Middle frontal gyrus (tissue), 1 donor: ENCODE results near the gene HMHB1.
"Not testable (repeated sequence)": the region's sequence is repeated elsewhere in the genome, so short reads cannot be mapped to it uniquely, and the experiment has no call there.

Experiments used
- DNase-seq: peaks from one replicate; pipeline ENCODE4 v3.0.0-alpha.2; 2015; ENCODE audit warnings: low spot score; ENCODE audit errors: extremely low spot score

The HMHB1 gene

DNA sequence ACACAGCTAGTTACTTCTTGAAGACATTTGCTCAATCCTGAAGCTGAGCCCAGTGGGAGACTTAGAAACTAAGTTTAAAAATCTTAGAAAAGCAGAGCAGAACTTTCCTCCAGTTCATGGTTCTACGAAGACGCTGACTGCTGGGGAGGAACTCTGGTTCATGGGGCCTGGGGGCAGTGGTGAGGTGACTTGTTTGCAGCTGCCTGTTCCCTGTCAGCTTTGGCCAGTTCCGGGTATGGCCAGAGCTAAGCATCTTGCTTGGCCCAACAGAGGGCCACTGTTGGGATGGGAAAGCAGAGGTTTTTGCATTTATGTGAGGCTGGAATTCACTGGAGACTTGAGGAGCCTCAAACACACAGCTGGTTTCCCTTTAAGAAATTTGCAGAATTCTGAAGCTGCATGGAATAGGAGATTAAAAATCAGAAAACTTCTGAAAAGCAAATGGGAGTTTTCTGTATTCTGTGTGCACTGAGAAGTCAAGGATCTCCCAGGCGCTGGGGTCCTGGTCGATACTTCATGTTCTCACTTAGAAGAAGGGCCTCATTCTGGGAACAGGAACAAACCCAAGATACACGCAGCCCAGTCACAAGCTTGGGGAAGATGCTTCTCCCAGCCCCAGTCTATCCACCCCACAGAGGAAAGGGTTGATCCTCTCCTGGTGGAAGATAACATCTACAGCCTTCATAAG lies 10.6 kb upstream of the HMHB1 start:
- DNase-seq: no peak

DNA sequence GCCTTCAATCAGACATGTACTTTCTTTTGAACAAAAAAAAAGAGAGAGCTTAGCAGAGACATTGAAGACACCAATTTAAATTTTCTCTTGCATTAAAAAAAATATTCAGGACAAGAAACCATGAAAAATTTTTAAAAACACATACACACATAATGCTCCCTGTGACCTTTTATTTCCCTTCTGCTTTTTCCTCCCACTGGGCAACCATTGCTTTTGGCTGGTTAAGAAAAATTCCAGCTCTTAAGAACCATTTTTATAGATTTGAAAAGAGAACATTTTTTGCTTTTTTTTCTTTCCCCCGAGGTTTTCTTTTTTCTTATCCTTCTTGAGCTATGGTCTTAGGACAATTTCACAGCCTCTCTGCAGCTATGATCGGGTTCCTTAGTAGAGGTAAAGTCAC lies 6.1 kb upstream of the HMHB1 start:
- no peak for DNase-seq

DNA sequence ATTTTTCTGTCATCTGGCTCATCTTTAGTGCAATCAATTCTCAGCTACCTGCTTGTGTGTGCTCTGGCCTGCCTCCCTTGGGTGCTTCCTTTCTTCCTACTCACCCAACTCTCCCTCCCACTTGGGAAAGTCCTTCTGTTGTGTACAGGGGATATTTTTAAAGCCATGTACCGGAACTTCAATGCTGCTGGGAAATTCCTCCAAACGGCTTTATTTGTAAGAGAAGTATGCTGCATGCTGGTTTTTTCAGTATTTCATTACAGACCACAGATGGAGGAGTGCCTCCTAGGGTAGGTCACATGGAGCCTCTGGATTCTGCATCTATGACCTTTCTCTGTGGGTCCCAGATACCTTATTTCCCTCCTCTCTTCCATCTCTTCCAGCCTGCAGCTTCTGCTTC lies 5.4 kb upstream of the HMHB1 start:
- no peak for DNase-seq

DNA sequence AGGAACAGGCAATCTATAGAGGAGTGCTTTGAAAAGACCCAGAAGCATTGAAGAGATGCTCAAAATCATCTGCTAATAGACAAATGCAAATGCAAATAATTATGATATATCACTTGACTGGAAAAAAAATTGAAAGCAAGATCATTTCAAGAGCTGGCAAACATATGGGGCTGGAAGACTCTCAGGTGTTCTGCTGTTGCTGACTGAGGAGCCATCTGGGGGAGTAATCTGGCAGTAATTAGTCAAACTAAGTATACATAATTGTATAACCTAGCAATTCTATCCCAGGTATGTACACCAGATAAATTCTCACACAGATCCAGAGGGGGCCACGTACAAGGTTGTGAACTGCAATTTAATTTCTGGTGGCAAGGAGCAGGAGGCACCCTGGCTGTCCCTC lies 4.6 kb upstream of the HMHB1 start:
- no peak for DNase-seq

DNA sequence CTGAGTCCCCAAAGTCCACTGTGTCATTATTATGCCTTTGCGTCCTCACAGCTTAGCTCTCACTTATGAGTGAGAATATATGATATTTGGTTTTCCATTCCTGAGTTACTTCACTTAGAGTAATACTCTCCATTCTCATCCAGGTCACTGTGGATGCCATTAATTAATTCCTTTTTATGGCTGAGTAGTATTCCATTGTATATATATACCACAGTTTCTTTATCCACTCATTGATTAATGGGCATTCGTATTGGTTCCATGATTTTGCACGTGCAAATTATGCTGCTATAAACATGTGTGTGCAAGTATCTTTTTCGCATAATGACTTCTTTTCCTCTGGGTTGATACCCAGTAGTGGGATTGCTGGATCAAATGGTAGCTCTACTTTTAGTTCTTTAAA lies 4.4 kb downstream of the HMHB1 start:
- DNase-seq: not testable (repeated sequence)

DNA sequence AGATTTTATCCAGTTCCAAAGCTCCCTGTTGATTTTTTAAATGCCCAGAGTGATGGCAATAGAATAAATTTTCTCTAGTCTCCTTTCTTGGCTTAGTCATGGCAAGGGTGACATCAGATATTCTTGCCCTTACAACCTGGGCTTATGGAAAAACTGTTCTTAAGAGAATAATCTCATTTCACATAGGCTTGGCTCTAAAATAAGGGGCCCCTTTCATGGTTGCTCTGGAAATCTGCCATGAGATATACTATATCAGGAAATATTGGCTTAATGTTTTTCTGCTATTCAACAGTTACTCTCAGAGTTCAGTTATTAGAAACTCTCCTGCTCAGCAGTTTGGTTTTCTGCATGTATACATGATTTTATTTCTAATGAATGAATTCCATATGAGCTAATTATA lies 7.8 kb downstream of the HMHB1 start:
- no peak for DNase-seq

DNA sequence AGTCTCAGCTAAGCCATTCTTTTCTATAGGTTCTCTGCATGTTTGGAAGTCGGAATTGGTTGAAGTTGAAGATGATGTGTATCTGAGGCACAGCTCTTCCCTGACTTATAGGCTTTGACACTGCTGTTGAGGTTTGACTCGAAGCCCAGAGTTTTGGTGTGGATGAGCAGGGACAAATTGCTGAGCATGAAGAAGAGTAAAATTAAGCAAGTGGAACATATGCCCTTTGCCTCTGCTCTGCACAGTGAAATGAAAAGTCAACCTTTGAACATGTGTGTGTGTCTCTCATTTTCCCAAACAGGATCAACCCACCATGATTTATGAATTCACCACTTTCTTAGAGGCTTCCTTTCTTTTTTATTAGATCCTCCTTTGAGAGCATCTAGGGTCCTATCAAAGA lies 8.5 kb downstream of the HMHB1 start:
- DNase-seq: no peak

DNA sequence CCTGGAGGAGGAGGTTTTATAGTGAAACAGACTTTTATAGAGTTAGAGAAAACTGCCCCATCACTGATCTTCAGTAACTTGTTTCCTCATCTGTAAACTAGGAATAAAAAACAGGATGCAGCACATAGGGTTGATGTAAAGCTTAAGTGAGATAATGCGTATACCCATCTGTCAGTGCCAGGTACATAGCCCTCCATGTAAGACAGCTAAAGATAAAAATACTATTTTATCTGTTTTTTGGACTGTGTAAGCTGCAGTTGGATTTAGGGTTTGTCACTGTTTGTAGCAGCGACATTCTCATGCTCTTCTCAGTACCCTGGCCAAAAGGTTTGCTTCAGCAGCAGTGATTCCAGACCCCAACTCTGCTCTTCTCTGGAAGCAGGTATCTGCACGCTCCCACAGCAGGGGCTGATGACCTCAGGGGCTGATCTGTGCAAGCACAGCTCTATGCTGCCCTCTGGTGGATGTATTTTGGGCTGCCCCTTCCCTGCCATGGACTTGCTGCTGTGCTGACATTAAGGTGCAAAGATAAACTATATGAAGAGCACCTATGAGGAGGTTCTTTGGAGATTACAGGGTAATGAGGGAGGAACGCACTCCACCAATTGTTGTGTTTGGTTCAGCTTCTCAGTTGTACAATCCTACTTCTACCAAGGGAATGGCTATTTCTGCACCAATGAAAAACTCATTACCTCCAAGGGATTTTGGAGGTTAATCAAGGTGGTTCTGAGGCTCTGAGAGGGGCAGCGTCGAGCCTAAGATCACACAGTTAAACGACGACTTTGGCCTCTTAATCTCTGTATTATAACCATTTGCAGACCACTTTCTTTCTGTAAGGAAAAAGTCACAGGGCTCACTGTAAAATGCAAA lies 13.1 kb downstream of the HMHB1 start:
- DNase-seq: peak; percentile 33

DNA sequence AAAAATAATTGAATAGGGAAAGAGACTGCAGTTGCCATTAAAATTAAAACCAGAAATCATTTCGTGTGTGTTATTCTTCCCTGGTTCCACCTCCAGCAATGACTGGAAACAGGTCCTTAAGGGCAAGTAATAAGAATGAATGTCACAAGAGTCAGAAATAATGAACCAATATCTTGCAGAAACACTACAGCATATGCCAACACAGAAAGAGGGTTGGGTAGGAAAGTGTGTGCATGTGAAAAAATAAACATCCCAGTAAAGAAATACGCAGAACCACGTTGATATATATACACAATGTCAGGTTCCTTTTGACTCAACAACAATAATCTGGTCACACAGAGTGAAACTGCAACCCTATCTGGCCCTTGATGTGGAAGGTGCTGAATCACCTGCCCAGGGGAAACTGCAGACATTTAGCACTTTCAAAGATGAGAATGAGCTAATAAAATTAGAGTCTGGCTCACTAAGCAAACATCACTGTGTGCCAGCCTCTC lies 15.0 kb downstream of the HMHB1 start:
- DNase-seq: no peak

DNA sequence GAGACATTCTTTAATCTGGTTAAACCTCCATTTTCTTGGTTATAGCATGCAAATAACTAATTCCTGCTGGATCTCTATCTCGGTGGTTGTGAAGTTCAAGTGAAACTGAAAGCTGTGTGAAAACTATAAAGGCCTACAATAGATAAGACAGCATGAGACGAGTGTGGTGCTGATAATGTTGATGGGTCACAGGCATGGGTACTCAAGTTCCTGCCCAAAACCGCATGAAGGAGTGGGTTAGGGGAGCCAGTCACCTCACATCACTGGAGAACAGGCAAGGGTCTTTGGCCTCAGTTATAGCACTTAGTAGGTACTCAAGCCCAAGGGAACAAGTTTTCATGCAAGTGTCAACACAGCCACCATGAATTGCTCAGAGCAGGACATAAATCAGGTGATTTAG lies 16.7 kb downstream of the HMHB1 start:
- DNase-seq: no peak

DNA sequence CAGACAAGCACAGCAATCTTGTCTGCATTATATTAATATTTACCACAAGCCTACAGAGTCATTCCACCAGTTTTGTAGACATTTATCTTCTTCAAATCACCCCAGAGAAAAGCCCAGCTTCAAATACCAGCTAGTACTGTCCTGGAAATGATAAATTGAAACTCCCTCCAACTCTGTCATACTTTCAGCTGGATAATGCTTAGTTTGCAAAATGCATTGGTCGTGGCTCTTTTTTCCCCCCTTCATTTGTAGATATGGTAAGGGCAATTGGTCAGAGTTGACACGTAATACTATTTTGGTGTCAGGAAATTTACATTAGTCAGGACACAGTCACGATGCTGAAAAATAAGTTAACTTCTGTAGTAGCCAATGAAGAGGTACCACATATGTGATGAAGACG lies 21.2 kb downstream of the HMHB1 start:
- DNase-seq: no peak

DNA sequence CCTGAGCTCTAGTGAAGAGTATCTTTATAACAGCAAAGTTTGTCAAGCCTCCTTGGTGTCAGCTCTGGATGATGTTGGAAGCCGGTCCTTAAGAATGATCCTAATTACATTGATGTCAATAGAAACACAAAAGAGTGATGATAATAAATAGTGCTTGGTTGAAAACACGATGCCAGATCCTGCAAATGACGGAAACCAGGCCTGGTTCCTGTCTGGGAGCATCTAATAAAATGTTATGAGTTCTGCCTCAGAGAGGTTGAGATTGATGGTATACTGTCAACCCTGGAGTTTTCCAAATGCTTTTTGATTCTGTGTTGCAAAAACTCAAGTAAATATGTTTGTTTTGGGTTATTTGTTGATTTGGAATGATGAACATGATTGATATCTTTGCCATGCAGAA lies 23.3 kb downstream of the HMHB1 start:
- no peak for DNase-seq

DNA sequence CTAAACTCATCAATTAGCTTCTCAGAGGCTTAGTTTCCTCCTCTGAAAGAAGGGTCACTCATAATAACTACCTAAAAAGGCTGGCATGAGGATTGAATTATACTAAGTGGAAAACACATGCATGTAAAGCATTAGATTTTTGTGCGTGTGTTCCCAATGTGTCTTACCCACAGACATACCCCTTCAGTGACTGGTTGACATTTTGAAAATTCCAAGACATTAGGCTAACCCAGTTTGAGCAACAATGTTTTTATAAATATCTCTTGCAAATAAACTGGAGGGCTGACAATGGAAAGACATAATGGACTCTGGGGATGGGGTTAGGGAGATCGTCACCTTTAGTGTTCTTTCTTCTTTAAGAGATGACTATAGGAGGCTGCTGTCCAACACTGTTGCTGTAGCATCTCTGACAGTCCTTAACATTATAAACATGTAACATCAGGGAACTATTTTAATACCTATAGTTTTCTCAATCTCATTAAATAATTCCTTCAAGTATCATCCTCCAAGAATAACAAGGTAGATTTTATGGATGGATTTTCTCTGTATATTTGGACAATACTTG lies 24.3 kb downstream of the HMHB1 start:
- no peak for DNase-seq

DNA sequence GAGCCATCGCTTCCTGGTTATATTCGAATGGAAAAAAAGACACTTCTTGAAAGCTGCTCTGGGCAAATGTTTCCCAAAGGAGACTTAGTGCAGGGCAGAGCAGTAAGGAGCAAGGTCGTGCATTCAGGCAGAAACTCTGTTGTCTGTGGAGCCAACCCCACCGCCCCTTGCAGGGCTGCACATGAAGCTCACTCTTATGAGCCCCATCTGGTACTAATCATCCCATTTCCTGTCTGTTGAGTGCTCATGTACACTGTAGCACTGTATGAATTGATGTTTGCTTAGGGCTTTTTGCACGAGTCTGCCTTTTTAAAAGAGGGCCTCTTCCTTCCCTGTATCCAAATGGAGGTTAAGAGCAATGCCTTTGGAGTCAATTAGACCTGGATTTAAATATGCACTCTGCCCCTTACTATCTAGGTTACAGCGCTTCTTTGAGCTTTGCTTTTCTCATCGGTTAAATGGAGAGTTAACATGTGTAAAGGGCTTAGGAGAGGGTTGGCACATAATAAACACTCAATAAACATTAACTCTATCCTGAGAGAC lies 25.4 kb downstream of the HMHB1 start:
- no peak for DNase-seq

DNA sequence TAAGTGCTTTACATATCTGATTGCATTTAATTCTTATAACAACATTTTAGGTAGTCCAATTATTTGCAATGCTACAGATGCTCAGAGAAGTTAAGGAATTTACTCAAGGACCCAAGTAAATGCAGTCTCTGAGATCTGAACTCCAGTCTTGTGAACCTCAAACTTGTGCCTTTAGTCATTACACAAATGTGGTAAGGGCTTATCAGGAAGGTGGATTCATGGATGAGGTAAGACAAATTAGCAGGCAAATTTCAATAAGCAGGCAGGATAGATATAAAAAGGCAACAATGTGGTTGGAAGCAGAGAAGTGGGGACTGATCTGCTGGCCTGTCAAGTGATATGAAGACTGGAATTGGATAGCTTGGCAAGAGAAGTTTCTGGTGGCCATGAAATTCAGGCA lies 29.5 kb downstream of the HMHB1 start:
- no peak for DNase-seq

DNA sequence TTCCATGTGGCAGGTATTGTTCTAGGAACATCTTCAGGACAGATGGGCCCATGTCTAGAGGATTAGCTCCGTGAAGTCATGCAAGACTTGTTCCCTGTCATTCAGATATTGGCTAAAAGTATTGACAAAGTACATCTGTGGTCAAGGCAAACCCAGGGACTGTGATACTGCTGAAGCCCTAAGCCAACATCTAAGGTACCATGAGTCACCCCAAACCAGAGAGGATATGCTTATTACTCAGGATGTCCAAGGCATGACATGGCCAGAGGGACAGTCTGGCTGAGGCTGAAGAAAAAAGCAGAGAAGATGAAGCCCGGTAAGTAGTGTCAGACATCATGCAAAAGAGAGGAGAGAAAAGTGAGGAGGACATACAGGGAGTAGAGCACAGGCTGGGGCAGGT lies 31.0 kb downstream of the HMHB1 start:
- no peak for DNase-seq

DNA sequence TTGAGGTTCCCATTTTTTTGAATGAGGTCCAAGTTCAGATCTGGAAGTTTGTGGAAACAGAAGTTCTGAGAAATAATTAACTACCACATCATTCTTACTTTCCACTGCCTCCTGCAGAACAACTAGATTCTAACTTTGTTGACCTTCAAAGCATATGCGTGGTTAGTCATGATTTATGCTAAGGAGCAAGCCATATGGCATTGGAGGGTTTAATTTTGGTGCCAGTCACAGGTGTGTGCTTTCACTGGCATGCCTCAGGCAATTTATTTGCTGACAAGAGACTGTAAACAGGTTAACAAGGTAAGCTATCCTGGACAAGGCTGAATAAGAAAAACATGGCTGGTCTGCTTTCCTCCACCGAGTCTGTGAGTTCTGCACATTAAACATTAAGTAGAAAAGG lies 31.5 kb downstream of the HMHB1 start:
- no peak for DNase-seq

DNA sequence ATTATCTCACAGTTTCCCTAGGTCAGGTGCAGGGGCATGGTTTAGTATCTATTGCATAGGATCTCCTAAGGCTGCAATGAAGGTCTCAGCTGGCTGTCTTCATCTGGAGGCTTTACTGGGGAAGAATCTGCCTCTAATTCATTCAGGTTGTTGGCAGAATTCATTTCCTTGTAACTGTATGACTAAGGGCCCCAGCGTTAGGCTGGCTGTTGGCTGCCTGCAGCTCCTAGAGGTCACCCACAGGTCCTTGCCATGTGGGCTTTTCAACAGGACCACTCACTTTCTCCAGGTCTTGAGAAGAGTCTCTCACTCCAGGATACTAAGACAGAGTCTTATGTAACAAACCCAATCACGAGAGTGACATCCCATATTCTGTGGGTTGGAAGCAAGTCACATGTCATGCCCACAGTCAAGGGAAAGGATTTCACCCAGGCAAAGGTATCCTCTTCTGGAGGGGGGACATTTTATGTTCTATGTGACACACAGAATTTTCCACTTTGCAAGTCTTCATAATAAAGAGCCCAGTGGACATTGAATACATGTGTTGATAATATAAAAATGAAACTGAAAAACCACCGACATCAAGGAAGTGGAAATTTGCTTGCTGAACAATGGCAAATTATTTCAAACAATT lies 38.2 kb downstream of the HMHB1 start:
- no peak for DNase-seq

DNA sequence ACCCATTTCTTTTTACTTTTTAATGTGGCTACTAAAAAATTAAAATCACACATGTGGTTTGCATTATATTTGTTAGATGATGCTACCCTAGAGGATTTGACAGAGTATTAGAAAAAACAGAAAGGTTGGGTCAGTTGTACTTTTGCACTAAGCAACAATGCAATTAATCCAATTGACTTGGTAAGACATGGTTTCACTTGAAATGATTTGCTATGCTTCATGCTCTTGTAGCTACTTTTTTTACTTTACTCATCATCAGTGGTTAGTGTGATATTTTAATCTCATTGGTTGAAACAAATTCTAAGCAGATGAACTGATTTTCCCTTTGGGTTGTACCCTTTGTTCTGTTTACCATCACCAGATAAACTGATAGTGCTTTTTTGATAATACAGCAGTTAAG lies 39.4 kb downstream of the HMHB1 start:
- DNase-seq: no peak

DNA sequence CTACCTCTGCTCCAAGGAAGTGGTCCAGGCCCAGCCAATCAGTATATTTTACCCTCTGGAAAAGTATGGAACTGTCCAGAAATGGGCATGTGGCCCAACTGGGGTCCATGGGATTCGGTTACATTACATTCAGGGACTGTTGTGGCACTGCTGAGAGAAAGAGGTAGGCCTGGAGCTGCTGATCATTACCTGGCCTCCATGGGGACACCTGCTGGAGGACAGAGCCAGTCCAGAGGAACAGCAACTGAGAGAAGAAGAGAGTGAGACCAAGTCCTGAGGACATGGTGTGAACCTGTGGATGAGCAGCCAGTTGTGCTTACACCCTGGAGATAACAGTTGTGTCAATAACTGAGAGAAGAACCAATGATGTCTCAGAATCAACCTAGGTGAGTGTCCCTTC lies 48.2 kb downstream of the HMHB1 start:
- no peak for DNase-seq

DNA sequence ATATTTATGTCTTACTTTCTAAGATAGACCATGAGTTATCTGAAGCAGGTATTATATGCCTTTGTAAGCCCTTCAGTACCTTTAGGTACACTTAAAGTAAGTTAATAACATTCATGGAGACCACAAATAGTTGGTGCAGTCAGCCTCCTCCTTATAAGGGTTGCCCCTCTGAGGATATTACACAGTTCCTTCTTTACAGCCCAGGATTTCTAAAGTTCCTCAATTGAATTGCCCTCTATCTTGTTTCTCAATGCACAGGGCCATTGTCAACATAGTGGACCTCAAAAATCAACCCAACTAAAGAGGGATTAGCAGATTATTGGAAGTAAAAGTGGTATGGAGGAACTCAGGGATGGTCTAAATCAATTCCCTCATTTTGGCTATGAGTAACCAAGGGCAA lies 50.3 kb downstream of the HMHB1 start:
- DNase-seq: no peak
